GM13976 (cell line): ENCODE measurements around the gene CERKL.

Experiments used
- DNase-seq: peaks from one replicate; pipeline ENCODE4 v3.0.0; 2012; ENCODE audit warnings: low spot score
- in situ Hi-C: fragments of 300-500 bp; cut with MboI; formaldehyde crosslinking; loops from one replicate; pipeline ENCODE4 v1.12.0; 2022; ENCODE audit warnings: low sequenced_read_pairs, mixed read lengths, inconsistent platforms; ENCODE audit not compliant: unreplicated experiment
- TF ChIP-seq, protein P1 (sequence below): IDR thresholded peaks from 2 replicates; pipeline ENCODE4 v1.5.1; 2012; ENCODE audit warnings: borderline replicate concordance, mild to moderate bottlenecking; ENCODE audit not compliant: insufficient read depth; ENCODE audit errors: extremely low read depth, missing control alignments, control extremely low read depth

CERKL gene

DNA sequence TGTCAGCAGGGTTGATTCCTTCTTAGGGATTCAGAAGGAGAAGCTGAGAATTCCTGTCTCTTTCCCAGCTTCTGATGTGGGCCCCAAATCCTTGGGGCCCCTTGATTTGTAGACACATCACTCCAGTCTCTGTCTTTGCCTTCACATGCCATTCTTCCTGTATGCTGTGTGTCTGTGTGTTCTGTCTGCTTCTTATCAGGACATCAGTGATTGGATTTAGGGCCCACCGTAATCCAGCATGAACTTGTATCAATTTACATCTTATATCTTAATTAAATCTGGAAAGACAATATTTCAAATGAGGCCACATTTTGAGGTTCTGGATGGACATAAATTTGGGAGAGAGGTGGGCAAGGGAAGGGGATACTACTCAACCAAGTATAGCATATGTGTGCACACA lies 13.7 kb upstream of the CERKL start:
- in situ Hi-C loops = no loop called here
- TF ChIP-seq, protein P1, sequence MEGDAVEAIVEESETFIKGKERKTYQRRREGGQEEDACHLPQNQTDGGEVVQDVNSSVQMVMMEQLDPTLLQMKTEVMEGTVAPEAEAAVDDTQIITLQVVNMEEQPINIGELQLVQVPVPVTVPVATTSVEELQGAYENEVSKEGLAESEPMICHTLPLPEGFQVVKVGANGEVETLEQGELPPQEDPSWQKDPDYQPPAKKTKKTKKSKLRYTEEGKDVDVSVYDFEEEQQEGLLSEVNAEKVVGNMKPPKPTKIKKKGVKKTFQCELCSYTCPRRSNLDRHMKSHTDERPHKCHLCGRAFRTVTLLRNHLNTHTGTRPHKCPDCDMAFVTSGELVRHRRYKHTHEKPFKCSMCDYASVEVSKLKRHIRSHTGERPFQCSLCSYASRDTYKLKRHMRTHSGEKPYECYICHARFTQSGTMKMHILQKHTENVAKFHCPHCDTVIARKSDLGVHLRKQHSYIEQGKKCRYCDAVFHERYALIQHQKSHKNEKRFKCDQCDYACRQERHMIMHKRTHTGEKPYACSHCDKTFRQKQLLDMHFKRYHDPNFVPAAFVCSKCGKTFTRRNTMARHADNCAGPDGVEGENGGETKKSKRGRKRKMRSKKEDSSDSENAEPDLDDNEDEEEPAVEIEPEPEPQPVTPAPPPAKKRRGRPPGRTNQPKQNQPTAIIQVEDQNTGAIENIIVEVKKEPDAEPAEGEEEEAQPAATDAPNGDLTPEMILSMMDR = no peak
- DNase-seq = no peak

DNA sequence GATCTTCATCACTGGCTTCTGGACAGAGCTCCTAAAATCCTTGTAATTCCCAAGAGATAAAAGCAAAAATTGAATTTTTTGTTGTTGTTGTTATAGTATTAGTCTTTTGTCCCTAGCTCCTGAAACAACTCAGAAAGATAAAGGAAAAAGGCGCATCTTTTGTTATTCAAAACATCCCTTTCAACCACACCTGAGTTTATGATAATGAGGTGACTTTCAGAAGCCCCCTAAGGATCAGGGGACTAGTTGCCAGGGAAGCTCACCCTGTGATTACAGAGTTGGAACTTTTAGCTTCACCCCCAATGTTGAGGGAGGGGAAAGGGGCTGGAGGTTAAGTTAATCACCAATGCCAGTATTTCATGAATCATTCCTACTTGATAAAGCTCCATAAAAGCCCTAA lies 10.3 kb upstream of the CERKL start:
- in situ Hi-C loops = no loop called here
- TF ChIP-seq, protein P1 = no peak

DNA sequence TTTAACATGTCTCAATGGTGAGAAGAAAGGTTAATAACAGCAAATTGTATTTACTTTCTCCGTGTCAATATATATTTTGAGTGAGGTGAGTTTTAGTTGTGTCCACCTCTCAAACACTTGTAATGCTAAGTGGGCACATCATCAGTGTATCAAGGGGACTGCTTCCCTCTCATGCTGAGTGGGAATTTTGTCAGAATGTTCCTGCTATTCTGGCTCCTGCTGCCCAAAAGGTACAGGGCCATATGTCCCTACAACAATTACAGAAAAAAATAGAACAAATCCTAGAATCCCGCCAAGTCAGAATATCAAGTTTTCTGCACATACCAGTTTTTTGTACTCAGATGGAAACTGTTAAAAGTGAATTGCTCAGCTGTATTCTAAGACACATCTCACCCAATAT lies 5.4 kb upstream of the CERKL start:
- in situ Hi-C loops = no loop called here
- TF ChIP-seq, protein P1 = no peak
- DNase-seq = no peak

More for the DNA sequence above, 10.3 kb upstream of the CERKL start:
- no peak for DNase-seq

DNA sequence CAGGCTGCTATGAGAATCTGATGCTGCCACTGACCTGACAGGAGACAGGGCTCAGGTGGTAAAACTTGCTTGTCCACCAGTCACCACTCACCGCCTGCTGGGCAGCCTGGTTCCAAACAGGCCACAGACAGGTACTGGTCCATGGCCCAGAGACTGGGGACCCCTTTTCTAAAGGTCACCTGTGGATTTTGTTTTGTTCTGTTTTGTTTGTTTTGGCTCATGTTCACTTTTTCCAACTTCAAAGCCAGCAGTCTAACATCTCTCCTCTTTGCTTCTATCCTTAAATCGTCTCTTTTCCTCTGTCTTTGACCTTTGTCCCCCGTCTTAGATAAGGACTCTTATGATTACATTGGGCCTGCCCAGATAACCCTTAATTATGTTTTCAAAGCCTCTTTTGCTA lies 3.3 kb upstream of the CERKL start:
- no peak for DNase-seq
- in situ Hi-C loops = no loop called here
- TF ChIP-seq, protein P1 = no peak

DNA sequence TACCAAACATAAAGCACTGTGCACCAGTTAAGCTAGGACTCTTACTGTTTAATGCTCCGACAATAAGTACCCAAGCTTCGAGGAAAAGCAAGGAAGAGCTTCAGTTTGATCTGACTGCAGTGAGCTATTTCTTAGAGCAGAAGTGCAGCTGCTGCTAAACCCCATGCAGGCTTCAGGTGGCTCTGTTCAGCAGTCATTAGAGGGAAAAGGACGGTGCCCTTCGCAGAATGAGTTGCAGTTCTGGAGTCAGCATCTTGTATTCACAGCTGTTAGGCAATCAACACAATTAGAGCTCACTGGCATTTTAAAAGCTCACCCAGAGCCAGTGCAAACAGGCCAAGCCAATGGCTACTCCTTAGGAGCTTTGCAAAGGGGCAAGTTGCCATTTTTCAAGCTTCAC lies 1.5 kb upstream of the CERKL start:
- in situ Hi-C loops = no loop called here
- DNase-seq = no peak
- TF ChIP-seq, protein P1 = no peak

DNA sequence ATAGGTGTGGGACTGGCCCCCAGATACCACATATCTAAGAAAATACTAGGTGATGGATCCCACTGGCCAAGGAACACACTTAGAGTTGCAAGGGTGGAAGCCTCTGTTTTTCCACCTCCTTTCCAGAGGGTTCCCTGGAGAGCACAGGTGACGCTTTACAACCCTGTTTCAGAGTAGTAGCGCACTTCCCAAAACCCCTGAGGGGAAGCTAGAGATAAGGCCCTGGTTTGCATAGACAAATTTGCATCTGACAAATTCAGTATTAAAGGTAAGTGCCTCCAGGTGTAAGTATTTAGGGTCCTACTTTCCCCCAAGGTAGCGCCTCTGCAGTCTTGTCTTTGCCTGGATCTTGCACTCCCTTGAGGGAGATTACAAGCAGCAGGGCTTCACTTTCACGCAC lies 474 bp upstream of the CERKL start:
- TF ChIP-seq, protein P1 = no peak
- no peak for DNase-seq
- in situ Hi-C loops = no loop called here

DNA sequence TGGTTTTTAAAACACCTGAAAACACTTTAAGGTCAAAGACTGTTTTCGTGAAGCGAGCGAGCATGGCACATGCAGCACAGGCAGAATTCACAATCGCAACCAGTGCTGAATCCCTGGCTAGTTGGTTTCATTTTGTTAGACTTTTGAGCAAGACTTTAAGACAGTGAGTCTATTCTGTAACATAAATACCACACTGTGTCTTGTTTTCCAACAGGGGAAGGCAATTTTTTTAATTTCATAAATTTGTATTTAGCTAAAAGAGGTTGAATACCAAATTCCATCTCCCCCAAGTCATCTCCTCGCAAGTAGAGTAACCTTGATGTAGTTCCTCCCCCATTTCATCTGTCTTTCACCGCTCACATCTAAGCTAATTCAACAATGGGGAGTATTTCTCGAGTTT lies 1.4 kb downstream of the CERKL start:
- no peak for DNase-seq
- TF ChIP-seq, protein P1 = no peak
- in situ Hi-C loops = no loop called here
